Suppressor macrophage treated with lipopolysaccharide for 4 hours (primary cell): ENCODE data around the gene NIPA2.
A peak's percentile ranks its signal among the peaks of the same experiment; 100 is the strongest.

ENCODE experiments used
- DNase-seq: peaks from one replicate; pipeline ENCODE4 v3.0.0-alpha.2; 2020

Gene NIPA2

GRCh38 chr15:22878103-22878502 is 39.6 kb downstream of the NIPA2 start:
- no peak for DNase-seq

- DNase-seq, result no peak
Measured at GRCh38 chr15:22880068-22880980, 41.9 kb downstream of the NIPA2 start.

GRCh38 chr15:22880981-22881738 is 42.7 kb downstream of the NIPA2 start:
- no peak for DNase-seq

GRCh38 chr15:22881739-22882440 is 43.4 kb downstream of the NIPA2 start:
- DNase-seq, result no peak

DNA sequence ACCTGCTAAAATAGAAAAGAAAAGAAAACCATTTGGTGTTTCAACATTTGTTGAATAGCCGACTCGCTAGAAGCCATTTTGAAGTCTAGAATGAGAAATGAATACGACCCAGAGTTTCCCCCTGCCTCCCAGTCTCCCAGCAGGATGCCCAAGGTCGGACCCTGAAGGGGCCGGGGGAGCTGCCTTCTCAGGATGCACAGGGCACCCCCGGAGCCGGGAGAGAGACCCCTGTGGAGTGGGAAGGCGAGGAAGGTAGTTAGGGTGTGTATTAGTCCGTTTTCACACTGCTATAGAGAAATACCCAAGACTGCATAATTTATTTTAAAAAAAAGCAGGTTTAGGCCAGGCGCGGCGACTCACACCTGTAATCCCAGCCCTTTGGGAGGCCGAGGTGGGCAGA is 44.7 kb downstream of the NIPA2 start:
- no peak for DNase-seq

DNA sequence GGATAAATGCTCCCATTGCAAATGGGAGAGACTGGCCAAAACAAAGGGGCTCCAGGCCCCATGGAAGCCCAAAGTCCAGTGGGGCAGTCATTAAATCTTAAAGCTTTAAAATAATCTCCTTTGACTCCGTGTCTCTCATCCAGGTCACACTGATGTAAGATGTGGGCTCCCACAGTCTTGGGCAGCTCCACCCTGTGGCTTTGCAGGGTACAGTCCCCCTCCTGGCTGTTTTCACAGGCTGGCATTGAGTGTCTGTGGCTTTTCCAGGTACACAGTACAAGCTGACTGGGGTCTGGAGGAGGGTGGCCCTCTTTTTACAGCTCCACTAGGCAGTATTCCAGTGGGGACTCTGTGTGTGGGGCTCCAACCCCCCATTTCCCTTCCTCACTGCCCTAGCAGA is 45.9 kb downstream of the NIPA2 start:
- DNase-seq, result no peak

DNA sequence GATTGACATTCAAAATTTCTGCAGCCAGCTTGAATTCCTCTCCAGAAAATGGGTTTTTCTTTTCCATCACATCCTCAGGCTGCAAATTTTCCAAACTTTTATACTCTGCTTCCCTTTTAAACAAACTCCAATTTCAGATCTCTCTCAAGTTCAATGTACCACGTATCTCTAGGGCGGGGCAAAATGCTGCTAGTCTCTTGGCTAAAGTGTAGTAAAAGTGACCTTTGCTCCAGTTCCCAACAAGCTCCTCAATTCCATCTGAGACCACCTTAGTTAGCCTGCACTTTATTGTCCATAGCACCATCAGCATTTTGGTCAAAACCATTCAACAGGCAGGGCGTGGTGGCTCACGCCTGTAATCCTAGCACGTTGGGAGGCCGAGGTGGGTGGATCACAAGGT is 46.7 kb downstream of the NIPA2 start:
- no peak for DNase-seq

DNA sequence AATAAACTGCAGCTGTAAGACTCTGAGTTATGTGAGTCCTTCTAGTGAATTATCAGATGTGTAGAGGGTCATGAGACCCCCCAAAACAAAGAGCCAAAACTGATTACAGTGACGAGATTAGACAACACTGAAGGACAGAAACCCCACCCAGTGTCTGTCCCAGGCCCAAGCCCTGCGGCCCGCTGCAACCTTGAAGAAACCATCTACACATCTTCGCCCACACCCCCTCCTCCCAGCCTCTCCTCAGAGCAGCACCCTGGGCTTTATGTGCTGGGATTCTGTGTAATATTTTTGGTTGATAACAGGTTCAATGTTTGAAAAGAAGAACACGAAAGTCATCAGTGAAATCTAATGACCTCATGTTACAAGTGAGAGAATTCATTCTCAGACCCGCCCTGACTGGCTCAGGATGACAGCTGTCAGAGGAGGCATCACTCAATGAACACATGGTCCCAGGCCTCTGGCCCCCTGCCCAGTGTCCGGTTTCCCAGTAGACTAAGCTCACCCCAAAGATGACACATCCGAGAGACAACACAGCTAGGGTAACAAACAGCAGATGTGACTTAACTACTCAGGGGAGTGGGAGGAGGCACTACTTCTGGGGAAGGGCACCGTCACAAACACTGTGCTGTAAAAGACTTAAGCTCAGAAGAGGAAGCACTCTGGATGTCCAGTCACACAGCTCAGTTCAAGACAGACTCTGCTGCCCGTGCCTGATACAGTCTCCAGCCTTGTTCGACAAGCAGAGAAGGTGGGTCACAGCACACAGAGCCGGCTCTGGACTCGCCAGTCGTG is 48.9 kb downstream of the NIPA2 start:
- peak; percentile 87 for DNase-seq

GRCh38 chr15:22888120-22888859 is 49.8 kb downstream of the NIPA2 start:
- DNase-seq, result peak; percentile 79

DNA sequence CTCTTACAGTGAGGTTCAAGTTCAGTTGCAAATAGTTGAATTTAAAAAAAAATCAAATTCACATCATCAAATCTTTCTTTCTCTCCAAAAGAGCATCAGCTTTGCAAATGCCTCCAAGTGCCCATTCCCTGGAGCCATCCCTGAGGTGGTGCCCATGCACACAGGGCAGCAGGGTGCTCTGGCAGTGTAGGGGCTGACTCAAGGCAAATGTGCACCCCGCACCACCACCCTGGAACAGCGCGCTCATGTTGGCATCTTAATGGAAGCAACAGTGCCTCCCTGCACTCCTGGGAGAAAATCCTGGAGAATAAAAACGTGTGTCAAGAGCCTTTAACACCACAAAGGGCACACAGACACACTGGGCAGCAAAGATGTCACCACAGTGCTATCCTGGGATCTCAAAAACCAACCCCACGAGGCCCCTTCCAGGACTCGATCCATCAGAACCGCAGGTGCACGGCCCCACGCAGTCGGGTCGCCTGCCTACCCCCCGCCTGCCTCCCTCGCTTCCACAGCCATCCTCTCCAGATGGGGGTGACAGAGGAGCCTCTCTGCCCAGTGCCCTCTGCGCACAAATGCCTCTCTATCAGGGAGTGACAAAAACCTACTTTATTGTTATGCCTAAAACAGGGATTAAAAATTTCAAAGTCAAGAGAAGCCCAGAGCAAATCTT is 50.8 kb downstream of the NIPA2 start:
- DNase-seq, result no peak

DNA sequence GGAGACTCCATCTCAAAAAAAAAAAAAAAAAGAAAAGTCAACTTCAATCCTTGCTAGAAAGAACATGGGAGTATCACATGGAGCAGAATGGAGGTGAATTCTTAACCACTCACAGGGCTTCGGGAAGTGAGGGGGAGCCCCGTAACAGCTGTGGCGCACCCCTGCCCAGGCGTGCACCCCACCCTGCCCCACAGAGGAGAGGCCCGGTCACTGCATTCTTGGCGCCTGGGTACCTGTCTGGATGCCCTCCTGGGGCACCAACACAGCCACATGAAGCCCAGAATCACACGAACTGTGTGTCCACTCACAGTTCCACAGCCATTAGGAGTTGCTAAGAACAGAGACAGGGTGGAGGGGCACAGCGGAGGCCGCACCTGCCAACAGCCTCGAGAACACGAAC is 51.8 kb downstream of the NIPA2 start:
- DNase-seq, result no peak

DNA sequence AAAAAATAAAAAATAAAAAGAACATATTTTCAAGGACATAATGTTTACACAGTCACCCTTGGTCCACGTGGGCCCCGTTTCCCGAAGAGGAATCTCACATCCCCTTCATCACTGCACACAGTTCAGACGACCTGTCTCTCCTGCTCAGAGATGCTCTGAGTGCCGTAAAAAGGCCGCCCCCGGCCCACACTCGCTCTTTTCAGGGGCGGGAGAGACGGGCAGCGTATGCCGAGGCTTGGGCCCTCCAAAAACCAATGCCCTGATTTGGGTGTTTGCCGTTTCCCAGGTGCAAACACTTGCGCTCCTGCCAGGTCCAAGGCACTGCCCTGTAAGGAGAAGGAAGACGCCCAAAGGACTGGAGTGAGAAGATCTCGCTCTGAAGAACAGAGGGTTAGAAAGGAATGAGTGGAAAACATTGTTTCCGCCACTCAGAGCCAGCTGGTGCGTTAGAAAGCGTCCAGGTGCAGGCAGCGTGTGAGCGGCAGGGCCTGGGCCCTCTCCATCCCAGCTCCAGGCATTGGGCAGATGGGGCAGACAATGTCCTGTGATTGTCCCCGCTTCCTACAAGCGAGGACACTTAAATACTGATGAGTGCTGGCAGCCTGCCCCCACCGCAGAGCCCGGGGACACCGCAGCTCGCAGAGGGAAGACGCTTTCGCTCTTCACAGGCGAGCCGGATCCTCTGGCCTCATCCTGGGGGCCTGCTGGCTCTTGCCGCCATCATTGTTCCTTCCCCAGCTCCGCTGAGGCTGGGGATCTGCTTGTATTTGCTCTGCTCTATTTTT is 53.2 kb downstream of the NIPA2 start:
- DNase-seq, result no peak

- DNase-seq, result no peak
Measured at GRCh38 chr15:22892333-22892732, 53.9 kb downstream of the NIPA2 start.

DNA sequence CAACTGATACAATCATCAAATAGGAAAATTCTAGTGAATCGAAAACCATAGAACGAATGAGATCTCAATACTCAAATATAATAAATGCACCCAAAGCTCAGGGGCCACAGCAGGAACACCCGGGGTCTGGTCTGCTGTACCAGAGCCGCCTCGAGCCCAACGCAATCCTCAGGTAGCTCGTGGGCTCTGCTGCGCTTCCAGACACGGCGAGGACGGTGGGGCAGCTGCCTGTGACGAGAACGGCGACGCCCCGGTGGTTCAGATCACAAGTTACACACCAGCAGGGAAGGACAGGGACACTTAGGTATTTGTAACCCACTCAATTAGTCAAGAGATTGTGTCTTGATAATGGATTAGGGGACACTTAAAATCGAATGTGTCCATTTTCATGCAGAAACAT is 54.6 kb downstream of the NIPA2 start:
- DNase-seq, result no peak

DNA sequence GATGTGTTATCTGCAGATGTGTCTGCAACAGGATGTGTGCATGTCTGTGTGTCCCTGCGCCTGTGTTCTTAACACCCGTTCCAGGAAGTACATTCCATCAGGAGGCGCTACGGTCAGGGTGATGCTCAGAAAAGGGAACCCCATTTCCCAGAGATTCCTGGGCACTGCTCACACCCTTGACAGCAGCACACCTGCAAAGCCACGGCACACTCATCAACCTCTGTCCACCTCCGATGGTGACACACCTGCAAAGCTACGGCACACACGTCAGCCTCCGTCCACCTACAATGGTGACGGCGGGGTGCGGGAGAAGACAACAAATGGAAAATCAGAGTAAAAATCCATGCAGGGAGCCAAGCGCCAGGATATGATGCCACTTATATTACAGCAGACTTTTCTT is 55.4 kb downstream of the NIPA2 start:
- no peak for DNase-seq

GRCh38 chr15:22895465-22896190 is 57.2 kb downstream of the NIPA2 start:
- DNase-seq, result no peak

DNA sequence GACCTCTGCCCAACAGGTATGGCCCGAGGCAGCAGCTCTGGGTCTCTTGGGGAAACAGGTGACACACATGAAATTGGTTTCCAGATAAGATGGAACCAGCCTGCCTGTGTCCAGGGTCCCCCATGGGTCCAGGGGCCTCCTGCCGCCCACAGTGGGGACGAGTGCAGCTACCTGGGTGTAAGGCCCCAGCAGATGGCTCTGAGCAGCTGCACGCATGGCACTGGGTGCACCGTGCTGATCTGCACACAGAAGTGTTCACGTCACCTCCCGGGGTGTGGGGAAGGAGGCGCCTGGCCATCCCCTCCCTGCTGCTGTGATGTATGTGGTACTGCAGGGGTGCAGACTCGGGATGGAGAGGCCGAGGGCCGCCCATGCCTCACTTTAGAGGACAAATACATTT is 63.6 kb downstream of the NIPA2 start:
- DNase-seq, result no peak

DNA sequence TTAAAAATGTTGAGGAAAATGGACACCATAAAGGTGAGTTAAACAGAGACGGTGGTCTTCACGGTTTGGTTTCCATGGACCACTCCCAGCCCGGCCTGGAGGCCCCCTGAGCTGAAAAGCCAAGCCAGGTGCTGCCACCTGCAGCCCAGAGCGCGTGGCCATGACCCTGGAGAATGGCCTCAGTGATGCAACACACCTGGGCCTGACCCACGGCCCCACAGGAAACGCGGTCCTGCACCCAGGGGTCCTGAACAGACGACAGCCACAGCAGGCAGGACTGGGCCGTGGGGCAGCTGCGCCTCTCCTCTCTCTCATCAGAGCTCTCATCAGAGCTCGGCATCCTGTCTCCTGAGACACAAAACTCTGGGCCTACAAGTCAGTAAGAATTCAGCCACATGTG is 64.1 kb downstream of the NIPA2 start:
- no peak for DNase-seq

- DNase-seq, result no peak
Measured at GRCh38 chr15:22902981-22903380, 64.5 kb downstream of the NIPA2 start.

DNA sequence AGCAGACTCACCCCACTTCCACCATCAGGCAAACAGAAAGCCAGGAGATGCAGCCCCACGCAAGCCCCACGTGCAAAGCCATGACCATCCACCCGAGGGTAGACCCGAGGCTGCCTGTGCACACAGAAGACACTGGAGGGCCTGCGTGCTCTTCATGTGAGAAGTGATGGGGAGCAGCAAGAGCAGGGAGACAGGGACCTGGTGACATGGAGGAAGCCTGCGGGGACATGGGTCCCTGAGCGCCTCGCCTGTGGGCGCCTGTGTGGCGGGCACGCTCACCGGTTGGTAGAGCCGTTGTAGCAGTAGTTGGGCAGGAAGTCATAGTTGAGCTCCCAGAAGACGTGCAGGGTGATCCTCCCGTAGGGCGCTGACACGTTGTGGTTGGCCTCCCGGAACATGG is 65.0 kb downstream of the NIPA2 start:
- no peak for DNase-seq
